Measurements from ENCODE around the gene YKT6. TPM values are rescaled to one million over a fixed set of nuclear protein-coding genes. Genes with fewer than 3 reads are reported as not detected.

Gene YKT6
- total RNA-seq, 4 donors from 2014 or later = 48.3 to 75.8 (median 54.4) TPM

GRCh38 chr7:44188480-44189225, 12.1 kb upstream of the YKT6 start:
- no peak for DNase-seq (ENCODE audit: low spot score)
- TF ChIP-seq CTCF (IDR thresholded peaks at IDR 0.05) = no peak
- no peak for ATAC-seq (ENCODE audit: low FRiP score)

- no peak for TF ChIP-seq CTCF (IDR thresholded peaks at IDR 0.05)
- no peak for DNase-seq (ENCODE audit: low spot score)
- ATAC-seq (ENCODE audit: low FRiP score) = no peak
Measured at GRCh38 chr7:44189286-44189992, 11.3 kb upstream of the YKT6 start, which contains the start of gene GCK. TSS of gene GCK (minus strand) at chr7:44189439. CDS start at chr7:44188953, 486 bp downstream.

- ATAC-seq (ENCODE audit: low FRiP score) = no peak
- no peak for DNase-seq (ENCODE audit: low spot score)
- TF ChIP-seq CTCF (IDR thresholded peaks at IDR 0.05) = no peak
Measured at GRCh38 chr7:44189993-44190872, 10.5 kb upstream of the YKT6 start.

GRCh38 chr7:44191171-44191570, 9.6 kb upstream of the YKT6 start:
- ATAC-seq (ENCODE audit: low FRiP score) (no peak), DNase-seq (ENCODE audit: low spot score) (no peak)
- no peak for TF ChIP-seq CTCF (IDR thresholded peaks at IDR 0.05)

GRCh38 chr7:44193011-44193802, 7.6 kb upstream of the YKT6 start:
- ATAC-seq (ENCODE audit: low FRiP score) (no peak), DNase-seq (ENCODE audit: low spot score) (no peak)
- TF ChIP-seq CTCF (IDR thresholded peaks at IDR 0.05) = no peak

- DNase-seq (ENCODE audit: low spot score) (no peak), ATAC-seq (ENCODE audit: low FRiP score) (no peak)
- TF ChIP-seq CTCF (IDR thresholded peaks at IDR 0.05) = no peak
Measured at GRCh38 chr7:44194069-44194468, 6.7 kb upstream of the YKT6 start.
